NCI-H1092 treated with DMSO at 0.1 percent for 48 hours (cell line): Measurements from ENCODE around the gene CCDC57.
A peak's percentile ranks its signal among the peaks of the same experiment; 100 is the strongest.
"Not testable (repeated sequence)": the region's sequence is repeated elsewhere in the genome, so short reads cannot be mapped to it uniquely, and the experiment has no call there.

Source experiments
- DNase-seq: peaks from one replicate; lab custom pipeline; 2025; lab: John Stamatoyannopoulos, UW

Gene CCDC57

DNA sequence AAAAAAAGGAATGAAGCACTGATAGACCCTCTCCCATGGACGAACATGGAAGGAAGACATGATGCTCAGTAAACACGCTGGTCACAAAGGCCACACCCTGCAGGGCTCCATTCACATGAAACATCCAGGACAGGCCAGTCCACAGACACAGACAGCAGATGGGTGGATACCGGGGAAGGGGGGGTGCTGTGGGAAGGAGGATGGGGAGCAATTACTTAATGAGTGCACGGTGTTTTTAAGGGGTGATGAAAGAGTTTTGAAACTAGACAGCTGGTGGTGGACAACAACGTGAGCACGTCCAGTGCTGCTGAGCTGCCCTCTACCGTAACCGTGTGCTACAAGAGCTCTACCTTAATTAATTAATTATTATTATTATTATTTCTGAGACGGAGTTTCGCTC is 10.2 kb upstream of the CCDC57 start:
- DNase-seq, result no peak

DNA sequence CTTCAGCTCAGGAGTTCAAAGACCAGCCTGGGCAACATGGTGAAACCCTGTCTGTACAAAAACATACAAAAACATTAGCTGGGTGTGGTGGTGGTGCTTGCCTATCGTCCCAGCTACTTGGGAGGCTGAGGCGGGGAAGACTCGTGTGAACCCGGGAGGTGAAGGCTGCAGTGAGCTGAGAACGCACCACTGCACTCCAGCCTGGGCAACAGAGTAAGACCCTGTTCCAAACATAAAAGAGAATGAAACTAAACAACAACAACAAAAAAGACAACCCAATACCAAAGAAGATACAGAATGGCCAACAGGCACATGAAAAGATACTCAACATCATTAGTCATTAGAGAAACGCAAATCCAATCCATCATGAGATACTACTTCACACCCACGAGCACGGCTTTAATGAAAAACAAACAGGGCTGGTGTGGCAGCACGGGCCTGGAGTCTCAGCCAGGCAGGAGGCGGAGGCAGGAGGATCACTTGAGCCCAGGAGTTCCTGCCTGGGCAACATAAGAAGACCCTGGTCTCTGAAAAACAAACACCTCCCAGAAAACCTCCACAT is 8.8 kb upstream of the CCDC57 start:
- DNase-seq, result no peak

DNA sequence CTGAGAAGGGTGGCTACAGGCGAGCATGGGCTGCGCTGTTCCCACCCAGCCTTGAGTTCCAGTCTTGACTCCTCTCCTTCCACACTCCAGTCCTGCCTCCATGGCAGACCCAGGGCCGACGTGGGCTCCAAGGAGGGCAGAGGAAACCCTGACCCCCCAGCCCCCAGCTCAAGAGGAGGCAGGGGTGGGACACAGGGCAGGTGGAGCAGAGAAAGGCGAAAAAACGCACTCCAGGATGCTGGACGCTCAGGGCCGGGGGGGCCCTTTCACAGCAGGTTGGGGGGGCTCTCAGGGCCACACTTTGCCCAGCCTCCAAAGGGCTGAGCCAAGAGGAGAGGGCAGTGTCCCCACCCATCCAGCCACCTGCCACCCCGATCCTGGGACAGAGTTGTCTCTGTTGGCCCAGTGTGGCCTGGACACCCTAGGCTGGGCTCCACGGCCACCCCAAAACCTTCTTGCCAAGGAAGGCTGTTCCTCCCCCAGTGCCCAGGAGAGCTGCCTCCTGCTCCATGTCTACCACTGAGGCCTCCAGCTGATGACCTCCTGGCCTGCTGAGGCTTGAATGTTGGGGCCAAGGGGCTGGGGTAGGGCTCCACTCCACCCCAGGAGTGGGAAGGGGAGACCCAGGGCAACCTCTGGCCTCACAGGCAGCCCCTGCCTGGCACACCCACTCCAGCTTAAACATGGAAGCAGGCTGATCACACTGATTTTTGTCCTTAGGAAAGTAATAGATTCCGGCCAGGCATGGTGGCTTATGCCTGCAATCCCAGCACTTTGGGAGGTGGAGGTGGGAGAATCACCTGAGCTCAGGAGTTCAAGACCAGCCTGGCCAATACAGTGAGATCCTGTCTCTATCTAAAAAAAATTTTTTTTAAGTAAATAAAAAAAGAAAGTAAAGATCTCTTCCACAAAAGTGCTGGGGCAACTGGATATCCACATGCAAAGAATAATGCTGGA is 7.4 kb upstream of the CCDC57 start:
- DNase-seq, result no peak

DNA sequence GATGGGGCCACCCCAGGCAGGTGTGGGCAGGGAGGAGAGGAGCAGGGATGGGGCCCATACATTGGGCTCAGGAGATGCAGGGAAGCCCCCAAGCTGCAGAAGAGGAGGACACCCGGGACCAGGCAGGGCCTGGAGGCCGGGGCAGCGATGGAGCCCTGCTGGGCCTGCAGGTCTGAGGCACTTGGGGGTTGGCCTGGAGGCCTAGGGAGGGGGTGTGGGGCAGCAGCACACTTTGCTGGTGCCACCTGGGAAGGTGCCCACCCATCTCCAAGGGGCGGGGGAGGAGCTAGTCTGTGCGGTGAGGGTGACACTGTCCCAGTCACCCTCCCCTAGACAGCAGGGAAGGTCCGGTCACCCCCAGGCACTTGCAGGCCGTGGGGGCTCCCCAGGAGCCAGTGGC is 6.4 kb upstream of the CCDC57 start:
- DNase-seq, result no peak

DNA sequence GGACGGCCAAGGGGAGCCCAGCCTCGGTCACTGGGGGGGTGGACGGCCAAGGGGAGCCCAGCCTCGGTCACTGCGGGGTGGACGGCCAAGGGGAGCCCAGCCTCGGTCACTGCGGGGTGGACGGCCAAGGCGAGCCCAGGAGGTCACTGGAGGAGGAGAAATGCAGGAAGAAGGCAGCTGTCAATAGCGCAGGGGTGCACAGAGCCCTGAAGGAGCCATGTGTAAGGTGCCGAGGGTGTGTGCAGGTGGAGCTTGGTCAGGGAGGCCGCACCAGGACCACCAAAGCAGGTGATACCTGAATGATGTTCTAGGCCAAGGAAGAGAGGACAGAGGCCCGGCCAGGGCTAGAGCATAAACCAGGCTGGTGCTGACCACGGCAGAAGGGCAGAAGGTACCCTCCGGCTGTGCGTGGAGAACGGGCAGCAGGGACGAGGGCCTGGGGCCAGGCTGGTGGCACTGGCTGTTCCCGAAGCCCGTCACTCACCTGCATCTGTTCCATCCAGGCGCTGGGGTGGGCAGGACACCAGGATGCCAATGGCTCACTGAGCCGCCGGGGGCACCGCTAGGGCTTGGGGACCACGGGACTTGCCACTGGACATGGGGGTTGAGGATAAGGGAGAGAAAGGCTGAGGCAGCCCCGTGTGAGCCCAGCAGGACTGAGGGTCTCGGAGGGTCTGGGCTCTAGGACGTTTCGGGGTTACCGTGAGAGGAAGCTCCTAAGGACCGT is 5.9 kb upstream of the CCDC57 start:
- no peak for DNase-seq

DNA sequence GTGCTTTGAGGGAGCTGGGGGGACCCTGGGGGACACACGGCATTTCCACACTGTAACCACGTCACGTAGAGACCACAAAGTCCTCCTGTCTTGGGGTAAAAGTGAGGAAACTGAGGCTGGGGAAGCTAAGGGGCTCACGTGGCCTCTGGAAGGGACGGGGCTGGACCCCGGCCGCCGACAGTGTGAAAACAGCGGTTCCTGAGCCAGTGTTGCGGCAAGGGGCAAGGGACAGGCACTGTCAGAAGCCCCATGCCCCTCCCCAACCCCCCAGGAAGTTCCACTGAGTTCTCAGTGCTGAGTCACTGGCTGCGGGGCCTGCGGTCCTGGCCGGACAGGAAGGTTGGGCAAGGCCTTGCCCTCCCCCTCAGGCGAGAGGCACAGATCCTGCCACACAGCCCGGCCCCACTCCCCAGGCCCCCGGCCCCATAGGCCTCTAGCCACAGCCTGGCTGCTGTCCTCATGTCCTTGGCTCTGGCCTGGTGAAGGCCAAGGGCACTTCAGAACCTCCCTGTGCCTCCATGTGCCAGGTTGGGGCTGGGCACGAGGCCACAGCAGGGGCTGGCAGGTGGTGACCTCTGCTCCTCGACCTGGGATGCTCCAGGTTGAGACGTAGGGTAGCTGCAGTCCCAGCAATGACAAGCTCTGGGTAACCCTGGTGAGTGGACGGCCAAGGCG is 5.0 kb upstream of the CCDC57 start:
- no peak for DNase-seq

DNA sequence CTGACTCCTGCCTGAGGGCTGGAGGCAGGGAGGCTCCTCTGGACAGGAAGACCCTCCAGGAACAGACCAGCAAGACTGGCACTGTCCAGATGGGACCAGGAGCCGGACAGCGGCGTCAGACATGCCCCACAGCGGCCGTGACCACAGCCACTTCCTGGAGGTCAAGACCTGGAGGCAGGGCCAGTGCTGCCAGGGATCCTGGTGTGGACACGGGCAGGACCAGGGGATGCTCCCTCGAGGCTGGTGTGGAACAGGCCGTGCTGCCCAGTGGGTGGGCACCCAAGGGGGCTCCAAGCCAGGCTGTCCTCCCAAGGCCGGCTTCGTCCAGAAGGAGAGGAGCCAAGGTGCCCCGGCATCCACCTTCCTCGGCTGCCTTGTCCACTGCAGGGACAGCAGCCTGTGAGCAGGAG is 4.5 kb upstream of the CCDC57 start:
- no peak for DNase-seq

DNA sequence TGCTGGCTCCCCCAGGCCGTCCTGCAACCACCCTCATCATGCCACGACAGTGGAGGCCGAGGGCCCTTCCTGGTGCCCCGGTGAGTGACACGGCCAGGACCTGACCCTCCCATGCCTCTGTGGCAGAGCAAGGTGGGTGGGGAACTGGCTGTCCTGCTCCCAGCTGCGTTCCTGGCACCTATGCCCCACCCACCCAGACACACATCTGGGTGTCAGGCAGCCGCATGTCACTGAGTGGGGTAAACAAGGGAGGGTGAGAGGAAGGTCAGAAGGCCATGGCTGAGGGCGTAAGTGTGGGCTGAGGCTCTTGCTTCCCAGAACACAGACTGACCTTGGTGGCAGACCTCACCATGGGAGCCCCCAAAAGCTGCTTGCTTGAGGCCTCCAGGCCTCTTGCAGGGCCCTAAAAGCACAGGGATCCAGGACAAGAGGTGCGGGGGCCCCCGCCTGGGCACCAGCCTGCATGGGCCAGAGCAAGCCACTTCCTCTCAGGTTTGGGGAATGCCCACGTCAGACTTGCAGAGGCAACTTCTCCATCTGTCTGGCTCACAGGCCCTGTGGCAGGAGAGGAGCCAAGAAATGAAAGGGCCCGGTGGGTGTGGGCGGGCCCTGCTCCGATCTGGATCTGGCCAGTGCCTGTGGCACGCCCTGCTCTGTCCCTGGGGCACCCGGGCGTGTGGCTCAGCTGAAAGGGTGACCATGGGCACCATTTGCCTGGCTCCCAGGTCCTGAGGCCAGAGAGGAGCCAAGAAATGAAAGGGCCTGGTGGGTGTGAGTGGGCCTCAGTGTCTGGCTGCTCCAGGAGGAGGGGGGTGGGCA is 3.9 kb upstream of the CCDC57 start:
- no peak for DNase-seq

DNA sequence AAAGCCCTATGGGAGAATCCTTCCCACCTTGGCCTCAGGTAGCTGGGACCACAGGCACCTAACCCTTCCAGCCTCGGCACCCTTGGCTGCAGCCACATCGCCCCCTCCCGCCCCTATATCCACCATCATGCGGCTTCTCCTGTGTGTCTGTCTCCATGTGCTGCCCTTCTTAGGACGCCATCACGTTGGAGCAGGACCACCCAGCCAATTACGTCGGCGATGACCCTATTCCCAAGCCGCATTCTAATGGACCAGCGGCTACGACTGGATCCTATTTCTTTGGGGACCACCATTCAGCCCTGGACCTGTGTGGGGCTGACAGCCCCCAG is 3.3 kb upstream of the CCDC57 start:
- no peak for DNase-seq

DNA sequence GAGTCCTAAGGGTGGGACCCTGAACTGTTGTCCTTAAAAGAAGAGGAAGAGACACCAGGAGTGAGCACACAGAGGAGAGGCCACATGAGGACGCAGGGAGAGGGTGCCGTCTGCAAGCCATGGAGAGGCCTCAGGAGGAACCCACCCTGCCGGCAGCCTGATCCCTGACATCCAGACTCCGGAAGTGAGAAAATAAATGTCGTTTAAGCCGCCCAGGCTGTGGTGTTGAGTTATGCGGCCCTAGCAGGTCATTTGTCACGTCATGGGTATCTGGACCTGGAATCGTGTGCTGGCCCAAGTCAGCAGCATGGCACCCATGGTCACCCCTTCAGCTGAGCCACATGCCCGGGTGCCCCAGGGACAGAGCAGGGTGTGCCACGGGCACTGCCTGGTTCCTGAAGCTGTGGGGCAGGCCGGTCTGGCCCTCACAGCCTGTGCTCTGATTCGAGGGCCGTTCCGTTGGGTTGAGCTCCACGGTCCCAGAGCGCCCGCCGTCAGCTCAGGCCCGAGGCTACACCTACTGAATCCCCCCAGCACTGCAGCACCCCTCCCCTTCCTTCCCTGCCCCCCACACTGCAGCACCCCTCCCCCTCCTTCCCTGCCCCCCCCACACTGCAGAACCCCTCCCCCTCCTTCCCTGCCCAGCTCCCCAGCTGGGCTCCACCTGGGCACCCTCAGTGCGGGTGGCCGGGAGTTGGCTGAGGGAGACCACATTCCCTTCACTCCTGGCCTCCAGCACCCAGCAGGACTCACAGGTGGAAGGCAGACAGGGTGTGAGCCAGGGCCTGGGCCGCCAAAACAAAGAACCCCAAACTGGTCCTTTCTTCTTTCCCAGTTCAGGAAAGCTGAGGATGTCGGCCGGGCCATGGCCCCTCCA is 2.7 kb upstream of the CCDC57 start:
- no peak for DNase-seq

DNA sequence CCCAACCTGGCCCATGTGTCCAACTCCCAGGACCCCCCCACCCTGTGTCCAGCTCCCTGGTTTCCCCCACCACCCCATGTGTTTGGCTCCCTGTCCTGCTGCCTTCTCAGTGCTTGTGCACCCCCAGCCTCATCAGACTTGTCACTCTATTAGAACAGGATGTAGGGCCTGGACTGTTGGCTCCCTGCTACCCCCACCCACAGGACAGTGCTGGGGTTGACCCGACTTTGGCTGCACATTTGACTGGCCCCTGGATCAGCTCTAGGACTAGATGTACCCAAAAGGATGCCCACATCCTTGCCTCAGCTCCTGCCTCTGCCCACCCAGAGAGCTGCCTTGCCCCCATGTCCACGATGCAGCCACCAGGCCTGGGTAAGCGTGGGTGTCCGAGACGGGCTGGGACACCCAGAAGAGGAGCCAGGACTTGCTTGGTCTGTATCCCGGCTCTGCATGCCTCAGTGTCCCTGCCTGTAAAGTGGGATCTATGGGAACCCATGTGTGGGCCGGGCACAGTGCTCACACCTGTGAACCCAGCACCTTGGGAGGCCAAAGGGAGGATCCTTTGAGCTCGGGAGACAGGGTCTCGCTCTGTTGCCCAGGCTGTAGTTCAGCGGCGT is 1.5 kb upstream of the CCDC57 start:
- DNase-seq, result no peak

DNA sequence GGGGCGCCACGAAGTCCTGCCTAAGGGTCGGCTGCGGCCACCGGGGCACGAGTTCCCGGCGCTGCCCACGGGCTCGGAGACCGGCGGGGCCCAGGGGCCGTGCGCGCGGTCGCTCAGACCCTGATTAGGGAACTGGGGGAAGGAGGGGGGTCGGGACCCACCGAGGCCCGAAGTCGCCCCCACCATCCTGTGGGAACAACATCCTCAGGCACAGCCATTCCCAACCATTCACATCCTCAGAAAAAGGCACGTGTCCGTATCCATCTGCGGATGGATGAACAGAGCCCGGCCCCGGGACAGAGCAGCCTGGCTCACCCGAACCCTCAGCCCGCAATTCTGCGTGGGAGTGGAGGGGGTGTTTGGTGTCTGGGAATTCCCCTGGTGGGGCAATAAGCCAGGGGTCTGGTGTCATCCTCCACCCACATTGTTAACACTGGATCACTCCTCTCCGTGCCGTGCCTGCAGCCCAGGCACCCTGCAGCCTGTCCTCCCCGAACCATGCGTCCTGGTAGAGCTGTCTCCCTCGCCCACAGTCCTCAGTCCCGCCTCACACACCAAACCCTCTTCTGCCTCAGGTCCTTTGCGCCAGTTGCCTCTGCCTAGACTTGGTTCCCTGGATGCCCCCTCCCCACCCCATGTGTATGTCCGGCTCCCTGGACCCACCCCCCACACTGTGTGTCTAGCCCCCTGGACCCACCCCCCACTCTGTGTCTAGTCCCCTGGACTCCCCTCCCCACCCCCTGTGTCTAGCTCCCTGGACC is 789 bp upstream of the CCDC57 start:
- DNase-seq, result peak; percentile 39

DNA sequence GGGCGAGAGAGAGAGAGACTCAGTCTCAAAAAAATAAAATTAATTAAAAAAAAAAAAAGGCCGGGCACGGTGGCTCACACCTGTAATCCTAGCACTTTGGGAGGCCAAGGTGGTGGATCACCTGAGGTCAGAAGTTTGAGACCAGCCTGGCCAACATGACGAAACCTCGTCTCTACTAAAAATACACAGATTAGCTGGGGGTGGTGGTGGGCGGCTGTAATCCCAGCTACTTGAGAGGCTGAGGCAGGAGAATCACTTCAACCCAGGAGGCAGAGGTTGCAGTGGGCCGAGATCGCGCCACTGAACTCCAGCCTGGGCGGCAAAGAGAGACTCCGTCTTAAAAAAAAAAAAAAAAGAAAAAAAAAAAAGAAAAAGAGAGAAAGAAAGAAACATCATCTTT is 2.0 kb downstream of the CCDC57 start:
- DNase-seq, result not testable (repeated sequence)

DNA sequence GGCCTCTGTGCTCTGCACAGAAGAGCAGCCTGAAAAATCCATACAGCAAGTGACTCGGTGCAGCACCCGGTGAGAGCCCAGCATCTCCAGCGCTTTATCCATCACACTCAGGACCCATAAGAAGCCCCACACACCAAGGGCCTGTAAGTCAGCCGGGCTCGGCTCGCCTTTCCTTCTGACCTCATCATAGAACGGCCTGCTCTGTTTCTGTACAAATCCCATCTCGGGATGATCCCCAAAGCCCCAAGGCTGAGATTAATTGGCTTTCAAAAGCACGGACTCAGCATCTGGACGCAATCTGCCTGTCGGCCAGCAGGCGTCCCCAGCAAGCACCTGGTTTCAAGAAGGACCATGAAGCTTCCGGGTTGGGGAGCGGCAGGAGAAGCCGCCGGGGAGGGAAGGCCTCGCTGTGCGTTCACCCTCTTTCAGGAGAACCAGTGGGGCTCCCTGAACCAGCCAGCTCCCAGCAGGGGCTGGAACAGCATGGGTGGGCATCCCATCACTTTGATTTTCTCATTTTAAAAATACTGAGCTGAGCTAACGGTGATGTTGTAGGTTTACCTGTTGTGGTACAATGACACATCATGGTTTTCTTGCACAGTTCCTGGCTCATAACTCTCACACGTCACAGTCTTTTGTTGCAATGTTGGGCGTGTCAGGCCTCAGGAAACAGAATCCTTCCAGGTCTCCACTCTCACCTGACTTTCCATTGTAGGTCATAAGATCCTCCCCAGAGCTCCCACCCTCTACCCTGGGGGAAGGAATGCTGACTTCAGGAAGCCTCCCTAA is 6.7 kb downstream of the CCDC57 start:
- peak; percentile 60 for DNase-seq

DNA sequence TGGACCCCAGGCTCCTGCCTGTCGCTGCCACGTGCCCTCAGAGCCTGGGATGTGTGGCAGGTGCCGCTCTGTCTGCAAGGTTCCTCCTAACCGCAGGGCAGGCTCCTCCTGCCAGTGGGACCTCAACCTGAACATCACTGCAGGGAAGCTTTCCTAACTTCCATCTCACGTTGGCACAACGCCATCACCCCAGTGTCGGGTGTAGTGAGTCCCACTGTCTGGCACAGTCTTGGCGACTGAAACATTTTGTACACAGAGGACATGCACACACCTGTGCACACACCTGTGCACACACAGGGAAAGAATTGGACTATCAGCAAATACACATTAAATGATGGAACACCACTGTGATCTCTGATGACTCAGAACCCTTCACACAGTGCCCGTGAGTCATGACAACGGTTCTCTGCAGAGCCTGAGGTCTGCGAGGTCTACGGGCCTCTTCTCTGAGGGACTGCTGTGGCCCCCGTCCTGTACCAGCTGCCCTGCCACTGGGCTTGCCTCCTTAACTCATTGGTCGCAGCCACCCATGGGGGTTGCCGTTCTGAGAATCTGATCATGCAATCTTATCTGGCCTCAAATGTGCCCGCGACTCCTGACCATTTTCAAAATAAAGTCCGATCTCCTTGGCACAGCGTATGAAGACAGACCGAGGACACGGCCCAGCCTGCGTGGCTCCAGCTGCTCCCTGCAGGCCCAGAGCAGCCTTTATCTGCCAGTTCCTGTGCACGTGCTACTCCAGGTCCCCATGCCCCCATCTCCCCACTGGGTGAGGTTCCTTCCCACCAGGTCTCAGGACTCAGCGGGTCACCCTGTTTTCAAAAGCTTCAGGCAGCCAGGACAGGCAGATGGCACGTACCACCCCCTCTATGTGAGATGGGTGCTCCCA is 7.6 kb downstream of the CCDC57 start:
- DNase-seq, result peak; percentile 7

DNA sequence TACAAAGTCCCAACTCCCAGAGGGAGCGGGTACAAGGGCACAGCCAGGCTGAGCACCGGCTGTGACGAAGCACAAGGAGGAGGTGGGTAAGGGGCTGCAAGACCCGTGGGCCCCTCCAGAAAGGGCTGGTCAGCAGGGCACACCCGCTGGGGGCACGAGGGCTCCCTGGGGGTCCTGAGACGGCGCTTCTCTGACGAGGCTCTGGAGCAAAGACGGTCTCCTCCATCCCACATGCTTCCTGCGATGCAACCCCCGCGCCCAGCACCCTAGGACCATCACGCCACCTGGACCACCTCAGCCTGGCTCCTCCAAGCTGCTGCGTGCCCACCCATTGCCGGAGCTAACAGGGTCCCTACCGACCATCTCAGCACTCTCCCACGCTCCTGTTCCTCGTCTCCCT is 8.7 kb downstream of the CCDC57 start:
- no peak for DNase-seq

DNA sequence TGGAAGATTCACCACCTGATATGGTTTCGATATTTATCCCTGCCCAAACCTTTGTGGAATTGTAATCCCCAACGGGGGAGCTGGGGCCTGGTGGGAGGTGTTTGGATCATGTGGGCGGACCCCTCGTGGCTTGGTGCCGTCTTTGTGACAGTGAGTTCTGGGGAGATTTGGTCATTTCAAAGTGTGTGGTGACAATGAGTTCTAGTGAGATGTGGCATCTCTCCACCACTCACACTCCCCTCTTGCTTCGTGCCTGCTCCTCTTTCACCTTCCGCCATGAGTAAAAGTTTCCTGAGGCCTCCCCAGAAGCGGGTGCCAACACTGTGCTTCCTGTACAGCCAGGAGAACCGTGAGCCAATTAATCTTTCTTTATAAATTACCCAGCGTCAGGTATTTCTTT is 9.7 kb downstream of the CCDC57 start:
- no peak for DNase-seq

DNA sequence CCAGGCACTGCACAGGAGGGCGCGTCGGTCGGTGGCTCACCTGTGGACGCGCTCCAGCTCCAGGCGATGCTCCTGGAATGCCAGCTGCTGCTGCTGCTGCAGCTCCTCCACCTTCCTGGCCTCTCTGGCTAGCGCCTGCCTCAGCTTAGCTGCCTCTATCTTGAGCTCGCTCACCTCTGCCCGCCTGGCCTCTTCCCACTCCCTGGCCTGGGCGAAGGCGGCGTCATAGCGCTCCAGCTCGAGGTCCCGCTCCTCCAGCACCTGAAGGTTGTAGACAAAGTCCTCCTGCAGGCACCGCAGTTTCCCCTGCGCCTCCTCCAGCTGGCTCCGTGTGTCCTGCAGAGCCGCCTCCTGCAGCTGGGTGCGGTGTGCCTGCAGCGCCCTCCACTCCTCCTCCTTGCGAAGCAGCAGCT is 11.1 kb downstream of the CCDC57 start:
- no peak for DNase-seq
